Measurements from ENCODE around the gene WDR27.

WDR27 gene

GRCh38 chr6:169660751-169661390, 41.0 kb downstream of the WDR27 start:
- Histone ChIP-seq H3K9me3 (ENCODE audit: insufficient read depth, low read depth, low read length) (0 out of 2 replicates have a peak, but pooled peaks cover 2% of the 10 kb centered on the region), H3K27ac (ENCODE audit: low read depth, low read length) (no peak overlapping the region), H3K4me3 (ENCODE audit: low read length) (no peak overlapping the region), H3K9ac (ENCODE audit: low read depth, low read length) (no peak overlapping the region), H3K27me3 (ENCODE audit: insufficient read depth, low read length) (no peaks in the 10 kb centered on the region), H3K36me3 (ENCODE audit: insufficient read depth, low read length) (peaks cover 89% of the 10 kb centered on the region), H3K4me1 (ENCODE audit: insufficient read depth, low read length) (no peaks in the 10 kb centered on the region)
- 96% methylated on average over 26 of the region's 26 CpGs for WGBS

- Histone ChIP-seq H3K9me3 (ENCODE audit: insufficient read depth, low read depth, low read length) (peaks cover 4% of the 10 kb centered on the region; the same call in 1 of the 2 replicates), H3K4me3 (ENCODE audit: low read length) (no peak overlapping the region), H3K27ac (ENCODE audit: low read depth, low read length) (no peak overlapping the region), H3K27me3 (ENCODE audit: insufficient read depth, low read length) (no peaks in the 10 kb centered on the region), H3K4me1 (ENCODE audit: insufficient read depth, low read length) (no peaks in the 10 kb centered on the region), H3K36me3 (ENCODE audit: insufficient read depth, low read length) (peaks cover 88% of the 10 kb centered on the region), H3K9ac (ENCODE audit: low read depth, low read length) (no peak overlapping the region)
- WGBS = 96% methylated on average over 26 of the region's 26 CpGs
Observed at GRCh38 chr6:169659820-169660610, 41.8 kb downstream of the WDR27 start.

- no peaks in the 10 kb centered on the region for H3K4me1 ChIP-seq (ENCODE audit: insufficient read depth, low read length)
- H3K36me3 ChIP-seq (ENCODE audit: insufficient read depth, low read length) = peaks cover 81% of the 10 kb centered on the region
- H3K4me3 ChIP-seq (ENCODE audit: low read length) = no peak overlapping the region
- H3K27ac ChIP-seq (ENCODE audit: low read depth, low read length) = no peak overlapping the region
- no peak overlapping the region for H3K9ac ChIP-seq (ENCODE audit: low read depth, low read length)
- peaks cover 11% of the 10 kb centered on the region; the same call in 1 of the 2 replicates for H3K9me3 ChIP-seq (ENCODE audit: insufficient read depth, low read depth, low read length)
- no peaks in the 10 kb centered on the region for H3K27me3 ChIP-seq (ENCODE audit: insufficient read depth, low read length)
- WGBS = 95% methylated on average over 13 of the region's 13 CpGs
Observed at GRCh38 chr6:169657284-169657610, 44.6 kb downstream of the WDR27 start.

DNA sequence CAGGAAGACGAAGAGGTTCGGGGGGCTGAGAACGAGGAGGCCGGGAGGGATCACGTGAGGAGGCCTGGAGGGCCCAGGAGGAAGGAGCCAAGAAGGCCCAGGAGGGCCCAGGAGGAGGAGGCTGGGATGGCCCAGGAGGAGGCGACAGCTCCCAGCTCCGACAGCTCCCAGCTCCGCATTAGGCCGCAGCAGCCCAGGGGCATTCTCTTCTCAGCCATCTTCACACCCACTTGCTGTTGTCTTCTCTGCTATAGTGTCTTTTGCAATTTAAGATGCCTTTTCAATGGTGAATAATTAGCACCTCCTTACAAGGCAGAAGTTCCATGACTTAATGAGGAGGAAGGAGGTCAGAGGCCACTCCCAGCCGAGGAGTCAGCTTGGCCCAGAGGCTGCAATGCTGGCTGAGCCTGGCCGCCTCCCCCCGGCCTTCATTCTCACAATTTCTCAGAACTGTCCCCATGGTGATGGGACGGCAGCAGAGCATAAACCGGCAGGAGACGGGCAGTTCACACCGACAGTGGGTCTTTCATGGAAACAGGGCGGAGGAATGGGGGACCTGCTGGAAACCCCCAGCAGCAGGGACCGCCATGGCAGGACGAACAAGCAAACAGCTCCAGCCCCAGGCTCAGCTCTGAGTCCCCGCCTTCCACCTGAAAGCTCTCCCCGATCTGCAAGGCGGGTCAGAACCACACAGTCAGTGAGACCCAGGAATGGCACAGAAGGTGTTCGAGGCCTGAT, 45.1 kb downstream of the WDR27 start:
- peaks cover 11% of the 10 kb centered on the region; the same call in 1 of the 2 replicates for H3K9me3 ChIP-seq (ENCODE audit: insufficient read depth, low read depth, low read length)
- no peak overlapping the region for H3K27ac ChIP-seq (ENCODE audit: low read depth, low read length)
- no peaks in the 10 kb centered on the region for H3K27me3 ChIP-seq (ENCODE audit: insufficient read depth, low read length)
- no peak overlapping the region for H3K4me3 ChIP-seq (ENCODE audit: low read length)
- H3K9ac ChIP-seq (ENCODE audit: low read depth, low read length) = no peak overlapping the region
- 91% methylated on average over 23 of the region's 23 CpGs for whole genome bisulfite sequencing
- peaks cover 79% of the 10 kb centered on the region for H3K36me3 ChIP-seq (ENCODE audit: insufficient read depth, low read length)
- H3K4me1 ChIP-seq (ENCODE audit: insufficient read depth, low read length) = no peaks in the 10 kb centered on the region

GRCh38 chr6:169654598-169655391, 47.0 kb downstream of the WDR27 start:
- Histone ChIP-seq H3K27me3 (ENCODE audit: insufficient read depth, low read length) (no peaks in the 10 kb centered on the region), H3K36me3 (ENCODE audit: insufficient read depth, low read length) (peaks cover 69% of the 10 kb centered on the region), H3K27ac (ENCODE audit: low read depth, low read length) (no peak overlapping the region), H3K4me1 (ENCODE audit: insufficient read depth, low read length) (no peaks in the 10 kb centered on the region), H3K9me3 (ENCODE audit: insufficient read depth, low read depth, low read length) (peaks cover 11% of the 10 kb centered on the region; the same call in 1 of the 2 replicates), H3K4me3 (ENCODE audit: low read length) (peak overlapping the region; percentile 61), H3K9ac (ENCODE audit: low read depth, low read length) (peak overlapping the region; percentile 44; the same call in 1 of the 2 replicates)
- 95% methylated on average over 46 of the region's 46 CpGs for WGBS

GRCh38 chr6:169653691-169654090, 48.1 kb downstream of the WDR27 start:
- Histone ChIP-seq H3K27me3 (ENCODE audit: insufficient read depth, low read length) (no peaks in the 10 kb centered on the region), H3K4me3 (ENCODE audit: low read length) (no peak overlapping the region), H3K36me3 (ENCODE audit: insufficient read depth, low read length) (peaks cover 59% of the 10 kb centered on the region), H3K9ac (ENCODE audit: low read depth, low read length) (no peak overlapping the region), H3K9me3 (ENCODE audit: insufficient read depth, low read depth, low read length) (peaks cover 11% of the 10 kb centered on the region; the same call in 1 of the 2 replicates), H3K27ac (ENCODE audit: low read depth, low read length) (no peak overlapping the region), H3K4me1 (ENCODE audit: insufficient read depth, low read length) (no peaks in the 10 kb centered on the region)
- WGBS = 95% methylated on average over 6 of the region's 6 CpGs

DNA sequence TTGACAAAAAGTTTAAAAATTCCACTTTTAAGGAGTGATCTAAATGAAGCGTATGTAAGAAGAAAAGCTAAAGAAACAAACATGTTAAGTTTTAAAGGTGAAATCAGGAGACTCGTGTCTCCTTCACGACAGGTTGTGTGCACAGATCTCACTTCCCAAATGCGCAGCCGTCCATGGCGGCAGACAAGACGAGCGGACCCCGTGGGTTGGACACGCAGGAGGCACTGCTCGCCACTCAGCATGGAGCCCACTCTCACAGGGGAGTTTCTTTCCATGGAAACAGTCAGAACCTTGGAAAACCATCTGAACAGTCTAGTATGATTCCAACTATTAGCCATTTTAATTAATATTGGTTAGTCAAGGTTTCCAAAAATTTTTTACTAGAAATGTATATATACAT, 48.9 kb downstream of the WDR27 start:
- Histone ChIP-seq H3K4me1 (ENCODE audit: insufficient read depth, low read length) (no peaks in the 10 kb centered on the region), H3K36me3 (ENCODE audit: insufficient read depth, low read length) (peaks cover 52% of the 10 kb centered on the region), H3K27ac (ENCODE audit: low read depth, low read length) (no peak overlapping the region), H3K9me3 (ENCODE audit: insufficient read depth, low read depth, low read length) (peaks cover 11% of the 10 kb centered on the region; the same call in 1 of the 2 replicates), H3K27me3 (ENCODE audit: insufficient read depth, low read length) (no peaks in the 10 kb centered on the region), H3K9ac (ENCODE audit: low read depth, low read length) (no peak overlapping the region), H3K4me3 (ENCODE audit: low read length) (no peak overlapping the region)
- 95% methylated on average over 11 of the region's 11 CpGs for WGBS

DNA sequence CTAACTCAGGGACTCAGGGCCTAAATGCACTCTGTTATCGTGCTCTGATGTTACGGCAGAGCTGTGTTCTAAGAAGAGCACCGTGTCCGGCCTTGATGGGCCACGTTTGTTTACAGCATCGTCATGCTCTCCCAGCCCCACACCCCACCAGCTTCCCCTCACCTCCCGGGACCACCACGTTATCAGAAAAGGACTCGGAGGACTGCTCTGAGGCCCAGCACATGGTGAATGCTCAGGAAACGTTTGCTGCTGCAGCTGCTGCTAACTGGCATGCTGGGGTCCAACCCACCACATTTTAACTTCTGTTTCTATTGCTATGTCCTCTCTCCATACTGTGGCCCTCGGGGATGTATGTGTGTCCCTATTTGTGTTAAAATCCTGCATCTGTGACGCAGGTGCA, 50.3 kb downstream of the WDR27 start:
- 94% methylated on average over 12 of the region's 12 CpGs for WGBS
- H3K27me3 ChIP-seq (ENCODE audit: insufficient read depth, low read length) = no peaks in the 10 kb centered on the region
- H3K9me3 ChIP-seq (ENCODE audit: insufficient read depth, low read depth, low read length) = peaks cover 9% of the 10 kb centered on the region; the same call in 1 of the 2 replicates

DNA sequence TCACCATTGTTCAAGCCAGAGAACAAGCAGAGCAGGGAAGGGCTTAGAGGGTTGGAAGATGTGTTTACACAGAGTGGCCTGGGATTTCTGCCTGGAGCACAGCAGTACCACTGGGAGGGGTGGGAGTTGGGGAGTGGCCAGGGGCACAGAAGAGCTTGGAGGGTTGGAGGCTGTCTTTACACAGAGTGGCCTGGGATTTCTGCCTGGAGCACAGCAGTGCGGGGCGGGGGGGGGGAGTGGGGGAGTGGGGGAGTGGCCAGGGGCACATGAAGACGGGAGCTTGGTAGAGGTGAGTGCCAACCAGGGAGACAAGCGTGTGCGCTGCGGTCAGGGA, 50.9 kb downstream of the WDR27 start:
- Histone ChIP-seq H3K4me1 (ENCODE audit: insufficient read depth, low read length) (no peaks in the 10 kb centered on the region), H3K27ac (ENCODE audit: low read depth, low read length) (no peak overlapping the region), H3K27me3 (ENCODE audit: insufficient read depth, low read length) (no peaks in the 10 kb centered on the region), H3K36me3 (ENCODE audit: insufficient read depth, low read length) (peaks cover 32% of the 10 kb centered on the region), H3K9me3 (ENCODE audit: insufficient read depth, low read depth, low read length) (peaks cover 9% of the 10 kb centered on the region; the same call in 1 of the 2 replicates), H3K4me3 (ENCODE audit: low read length) (no peak overlapping the region), H3K9ac (ENCODE audit: low read depth, low read length) (no peak overlapping the region)
- 91% methylated on average over 6 of the region's 6 CpGs for WGBS

More for the DNA sequence above, 50.3 kb downstream of the WDR27 start:
- H3K36me3 ChIP-seq (ENCODE audit: insufficient read depth, low read length) = peaks cover 38% of the 10 kb centered on the region
- H3K9ac ChIP-seq (ENCODE audit: low read depth, low read length) = no peak overlapping the region
- H3K4me1 ChIP-seq (ENCODE audit: insufficient read depth, low read length) = no peaks in the 10 kb centered on the region
- H3K4me3 ChIP-seq (ENCODE audit: low read length) = no peak overlapping the region
- H3K27ac ChIP-seq (ENCODE audit: low read depth, low read length) = no peak overlapping the region

DNA sequence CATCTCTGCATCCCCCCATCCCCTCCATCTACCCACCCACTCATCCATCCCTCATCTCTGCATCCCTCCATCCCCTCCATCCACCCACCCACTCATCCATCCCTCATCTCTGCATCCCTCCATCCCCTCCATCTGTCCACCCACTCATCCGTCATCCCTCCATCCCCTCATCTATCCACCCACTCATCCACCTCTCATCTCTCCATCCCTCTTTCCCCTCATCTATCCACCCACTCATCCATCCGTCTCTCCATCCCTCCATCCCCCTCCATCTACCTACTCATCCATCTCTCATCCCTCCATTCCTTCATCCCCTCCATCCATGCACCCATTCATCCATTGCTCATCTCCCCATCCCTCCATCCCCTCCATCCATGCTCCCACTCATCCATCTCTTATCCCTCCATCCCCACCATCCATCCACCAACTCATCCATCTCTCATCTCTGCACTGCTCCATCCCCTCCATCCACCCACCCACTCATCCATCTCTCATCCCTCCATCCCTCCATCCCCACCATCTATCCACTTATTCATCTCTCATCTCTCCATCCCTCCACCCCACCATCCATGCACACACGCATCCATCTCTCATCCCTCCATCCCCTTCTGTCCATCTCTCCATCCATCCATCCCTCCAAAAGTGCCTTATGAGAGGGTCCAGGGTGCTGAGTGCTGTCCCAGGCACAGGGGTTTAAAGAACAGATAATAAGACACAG, 51.4 kb downstream of the WDR27 start:
- no peaks in the 10 kb centered on the region for H3K4me1 ChIP-seq (ENCODE audit: insufficient read depth, low read length)
- peaks cover 9% of the 10 kb centered on the region; the same call in 1 of the 2 replicates for H3K9me3 ChIP-seq (ENCODE audit: insufficient read depth, low read depth, low read length)
- H3K36me3 ChIP-seq (ENCODE audit: insufficient read depth, low read length) = peaks cover 28% of the 10 kb centered on the region
- no peak overlapping the region for H3K27ac ChIP-seq (ENCODE audit: low read depth, low read length)
- no peak overlapping the region for H3K4me3 ChIP-seq (ENCODE audit: low read length)
- no peaks in the 10 kb centered on the region for H3K27me3 ChIP-seq (ENCODE audit: insufficient read depth, low read length)
- WGBS = 92% methylated on average over 3 of the region's 3 CpGs
- H3K9ac ChIP-seq (ENCODE audit: low read depth, low read length) = no peak overlapping the region
